ENCODE data around the gene BAG1.

BAG1 gene

GRCh38 chr9:33248606-33249005, 15.9 kb downstream of the BAG1 start:
- H2BK120ac ChIP-seq (ENCODE audit: low read depth, low read length) = no peak overlapping the region

DNA sequence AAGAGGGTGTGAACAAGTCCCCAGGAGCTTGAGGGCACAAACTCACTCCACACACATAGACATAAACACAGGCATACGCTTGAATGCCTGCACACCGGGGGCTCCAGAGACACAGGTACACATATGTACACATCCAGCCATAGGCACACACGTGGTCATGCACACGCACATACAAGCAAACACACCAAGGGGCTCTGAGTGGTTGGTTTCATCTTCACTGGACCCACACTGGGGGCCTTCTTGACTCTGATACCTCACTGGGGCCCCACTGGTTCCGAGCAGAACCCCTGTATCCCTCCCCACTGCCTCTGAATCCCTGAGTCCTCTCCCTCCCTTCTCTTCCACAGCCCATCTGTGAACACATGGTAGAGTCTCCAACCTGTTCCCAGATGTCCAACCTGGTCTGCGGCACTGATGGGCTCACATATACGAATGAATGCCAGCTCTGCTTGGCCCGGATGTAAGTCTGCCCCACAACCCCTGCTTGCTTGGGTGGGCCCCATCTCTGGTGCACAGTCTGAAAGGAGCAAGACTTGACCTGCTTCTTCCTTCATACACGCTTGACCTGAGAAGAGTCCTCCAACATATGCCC, 18.1 kb downstream of the BAG1 start:
- no peak overlapping the region for H3K23ac ChIP-seq (ENCODE audit: low read length)
- no peak overlapping the region for H2BK15ac ChIP-seq (replicated peaks; ENCODE audit: low read depth)
- no peak for DNase-seq
- H4K8ac ChIP-seq (ENCODE audit: low read depth, low read length) = no peak overlapping the region
- no peaks in the 10 kb centered on the region for H3K36me3 ChIP-seq (ENCODE audit: control insufficient read depth, insufficient read depth, low read length)
- no peak overlapping the region for H2BK5ac ChIP-seq (ENCODE audit: low read length)
- no peaks in the 10 kb centered on the region for H3K79me2 ChIP-seq (ENCODE audit: control insufficient read depth, insufficient read depth, low read length)
- no peak overlapping the region for H3K27ac ChIP-seq (ENCODE audit: low read depth, low read length)
- H3K4me2 ChIP-seq (ENCODE audit: low read length) = no peak overlapping the region
- no peaks in the 10 kb centered on the region for H3K27me3 ChIP-seq (ENCODE audit: insufficient read depth, low read length, poor library complexity)
- H3K18ac ChIP-seq (ENCODE audit: low read length) = no peak overlapping the region
- no peak overlapping the region for H3K4ac ChIP-seq (ENCODE audit: low read depth, low read length)
- H3K4me3 ChIP-seq (ENCODE audit: low read length) = no peak overlapping the region
- no peak overlapping the region for H4K5ac ChIP-seq (ENCODE audit: low read length)
- H3K79me1 ChIP-seq (ENCODE audit: low read length) = no peaks in the 10 kb centered on the region
- H3K56ac ChIP-seq (ENCODE audit: low read length) = no peak overlapping the region
- H3K9ac ChIP-seq (ENCODE audit: low read length) = no peak overlapping the region
- WGBS (ENCODE audit: extremely low coverage, insufficient coverage, low lambda C conversion rate) = no CpG with 5 or more reads among the region's 9 CpGs
- no peaks in the 10 kb centered on the region for H3K4me1 ChIP-seq (ENCODE audit: control insufficient read depth, low read depth, low read length)
- H2BK120ac ChIP-seq (ENCODE audit: low read depth, low read length) = no peak overlapping the region
- H2AK5ac ChIP-seq (ENCODE audit: low read length) = no peak overlapping the region

More at GRCh38 chr9:33248606-33249005, 15.9 kb downstream of the BAG1 start:
- H2BK5ac ChIP-seq (ENCODE audit: low read length) = no peak overlapping the region
- H3K27me3 ChIP-seq (ENCODE audit: insufficient read depth, low read length, poor library complexity) = no peaks in the 10 kb centered on the region
- H2AK5ac ChIP-seq (ENCODE audit: low read length) = no peak overlapping the region
- no peak overlapping the region for H4K5ac ChIP-seq (ENCODE audit: low read length)
- no peaks in the 10 kb centered on the region for H3K4me1 ChIP-seq (ENCODE audit: control insufficient read depth, low read depth, low read length)
- H4K8ac ChIP-seq (ENCODE audit: low read depth, low read length) = no peak overlapping the region
- no peak overlapping the region for H3K56ac ChIP-seq (ENCODE audit: low read length)
- no CpG with 5 or more reads among the region's 3 CpGs for WGBS (ENCODE audit: extremely low coverage, insufficient coverage, low lambda C conversion rate)
- H3K79me2 ChIP-seq (ENCODE audit: control insufficient read depth, insufficient read depth, low read length) = no peaks in the 10 kb centered on the region
- no peak overlapping the region for H3K23ac ChIP-seq (ENCODE audit: low read length)
- H3K36me3 ChIP-seq (ENCODE audit: control insufficient read depth, insufficient read depth, low read length) = peaks cover 2% of the 10 kb centered on the region
- H3K27ac ChIP-seq (ENCODE audit: low read depth, low read length) = no peak overlapping the region
- no peak overlapping the region for H3K4ac ChIP-seq (ENCODE audit: low read depth, low read length)
- no peak overlapping the region for H3K4me2 ChIP-seq (ENCODE audit: low read length)
- no peaks in the 10 kb centered on the region for H3K79me1 ChIP-seq (ENCODE audit: low read length)
- H3K9ac ChIP-seq (ENCODE audit: low read length) = no peak overlapping the region
- DNase-seq = no peak
- H2BK15ac ChIP-seq (replicated peaks; ENCODE audit: low read depth) = no peak overlapping the region
- no peak overlapping the region for H3K18ac ChIP-seq (ENCODE audit: low read length)
- no peak overlapping the region for H3K4me3 ChIP-seq (ENCODE audit: low read length)

DNA sequence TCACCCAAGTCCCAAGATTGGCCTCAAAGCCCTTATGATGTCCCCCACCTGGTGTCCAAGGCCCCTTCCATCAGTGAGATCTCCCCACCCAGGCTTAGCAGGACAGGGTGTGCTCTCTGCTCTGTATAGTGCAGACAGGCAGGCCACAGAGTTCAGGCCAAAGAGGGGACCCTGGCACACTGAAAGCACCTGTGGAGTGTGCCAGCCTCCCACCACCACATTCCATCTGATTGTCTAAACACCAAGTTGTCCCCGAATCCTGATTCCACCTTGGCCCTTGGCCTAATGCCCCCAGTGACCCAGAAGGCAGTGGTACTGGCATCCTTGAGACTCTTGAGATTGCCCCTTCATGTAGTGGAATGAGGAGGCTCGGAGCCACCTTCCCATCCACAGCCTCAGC, 19.2 kb downstream of the BAG1 start:
- Histone ChIP-seq H3K9ac (ENCODE audit: low read length) (no peak overlapping the region), H3K56ac (ENCODE audit: low read length) (no peak overlapping the region), H3K23ac (ENCODE audit: low read length) (no peak overlapping the region), H3K4me2 (ENCODE audit: low read length) (no peak overlapping the region), H2BK5ac (ENCODE audit: low read length) (no peak overlapping the region), H3K27me3 (ENCODE audit: insufficient read depth, low read length, poor library complexity) (no peaks in the 10 kb centered on the region), H2BK120ac (ENCODE audit: low read depth, low read length) (no peak overlapping the region), H3K4me3 (ENCODE audit: low read length) (no peak overlapping the region), H4K5ac (ENCODE audit: low read length) (no peak overlapping the region), H3K79me1 (ENCODE audit: low read length) (no peaks in the 10 kb centered on the region), H4K8ac (ENCODE audit: low read depth, low read length) (no peak overlapping the region), H3K79me2 (ENCODE audit: control insufficient read depth, insufficient read depth, low read length) (no peaks in the 10 kb centered on the region), H3K18ac (ENCODE audit: low read length) (no peak overlapping the region), H3K4me1 (ENCODE audit: control insufficient read depth, low read depth, low read length) (no peaks in the 10 kb centered on the region), H3K36me3 (ENCODE audit: control insufficient read depth, insufficient read depth, low read length) (no peaks in the 10 kb centered on the region), H3K27ac (ENCODE audit: low read depth, low read length) (no peak overlapping the region), H3K4ac (ENCODE audit: low read depth, low read length) (no peak overlapping the region), H2BK15ac (replicated peaks; ENCODE audit: low read depth) (no peak overlapping the region), H2AK5ac (ENCODE audit: low read length) (no peak overlapping the region)
- whole genome bisulfite sequencing (ENCODE audit: extremely low coverage, insufficient coverage, low lambda C conversion rate) = no CpG with 5 or more reads among the region's 2 CpGs
- no peak for DNase-seq

DNA sequence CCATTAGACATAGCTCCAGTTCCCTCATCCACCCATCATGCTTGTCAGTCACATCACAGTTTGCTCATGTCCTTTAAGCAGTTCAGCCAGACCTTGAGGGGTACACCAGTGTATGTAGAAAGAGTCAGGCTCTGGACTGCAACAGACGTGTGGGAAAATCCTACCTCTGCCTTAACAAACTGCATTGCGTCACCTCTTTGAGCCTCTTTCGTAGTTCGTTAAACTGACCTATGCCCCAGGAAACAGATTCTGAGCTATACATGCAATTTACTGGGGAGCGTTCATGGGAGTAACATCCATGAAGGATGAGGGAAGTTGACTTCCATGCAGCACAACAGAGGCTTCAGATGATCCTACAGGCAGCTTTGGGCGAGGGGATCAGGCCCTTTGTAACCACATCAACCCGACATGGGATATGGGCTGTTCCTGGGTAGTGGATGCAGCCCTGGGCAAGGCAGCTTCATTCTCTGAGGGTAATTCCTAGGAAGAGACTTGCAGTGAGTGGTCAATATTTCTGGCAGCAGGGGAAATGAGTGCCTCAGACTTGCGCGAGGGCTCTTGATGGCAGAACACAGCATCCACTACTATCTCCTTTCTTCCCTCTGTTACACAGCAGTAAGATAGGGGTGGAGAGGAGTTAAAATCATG, 20.2 kb downstream of the BAG1 start:
- Histone ChIP-seq H4K8ac (ENCODE audit: low read depth, low read length) (no peak overlapping the region), H2BK5ac (ENCODE audit: low read length) (no peak overlapping the region), H3K4me1 (ENCODE audit: control insufficient read depth, low read depth, low read length) (no peaks in the 10 kb centered on the region), H3K4me3 (ENCODE audit: low read length) (no peak overlapping the region), H3K27me3 (ENCODE audit: insufficient read depth, low read length, poor library complexity) (no peaks in the 10 kb centered on the region), H3K9ac (ENCODE audit: low read length) (no peak overlapping the region), H3K27ac (ENCODE audit: low read depth, low read length) (no peak overlapping the region), H3K4ac (ENCODE audit: low read depth, low read length) (no peak overlapping the region), H2AK5ac (ENCODE audit: low read length) (no peak overlapping the region), H3K79me1 (ENCODE audit: low read length) (no peaks in the 10 kb centered on the region), H3K23ac (ENCODE audit: low read length) (no peak overlapping the region), H4K5ac (ENCODE audit: low read length) (no peak overlapping the region), H3K56ac (ENCODE audit: low read length) (no peak overlapping the region), H3K4me2 (ENCODE audit: low read length) (no peak overlapping the region), H2BK120ac (ENCODE audit: low read depth, low read length) (no peak overlapping the region), H3K18ac (ENCODE audit: low read length) (no peak overlapping the region), H3K79me2 (ENCODE audit: control insufficient read depth, insufficient read depth, low read length) (no peaks in the 10 kb centered on the region), H2BK15ac (replicated peaks; ENCODE audit: low read depth) (no peak overlapping the region), H3K36me3 (ENCODE audit: control insufficient read depth, insufficient read depth, low read length) (no peaks in the 10 kb centered on the region)
- WGBS (ENCODE audit: extremely low coverage, insufficient coverage, low lambda C conversion rate) = no CpG with 5 or more reads among the region's 9 CpGs
- no peak for DNase-seq

DNA sequence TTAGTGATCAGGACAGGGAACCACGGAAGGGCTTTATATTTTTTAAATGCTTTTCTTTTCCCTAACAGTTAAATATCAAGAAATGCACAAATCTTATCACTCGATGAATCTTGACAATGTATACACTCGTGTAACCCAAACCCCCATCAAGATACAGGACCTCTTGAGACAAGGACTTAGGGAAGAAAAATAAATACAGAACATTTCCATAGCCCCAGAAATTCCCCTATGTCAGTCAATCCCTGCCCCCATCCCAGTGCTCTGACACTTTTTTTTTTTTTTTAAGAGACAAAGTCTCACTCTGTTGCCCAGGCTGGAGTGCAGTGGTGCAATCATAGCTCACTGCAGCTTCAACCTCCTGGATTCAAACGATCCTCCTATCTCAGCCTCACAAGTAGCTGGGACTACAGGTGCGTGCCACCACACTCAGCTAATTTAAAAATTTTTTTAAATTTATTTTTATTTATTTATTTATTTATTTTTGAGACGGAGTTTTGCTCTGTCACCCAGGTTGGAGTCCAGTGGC, 21.8 kb downstream of the BAG1 start:
- Histone ChIP-seq H2BK120ac (ENCODE audit: low read depth, low read length) (no peak overlapping the region), H3K27ac (ENCODE audit: low read depth, low read length) (no peak overlapping the region), H3K4ac (ENCODE audit: low read depth, low read length) (no peak overlapping the region), H3K79me2 (ENCODE audit: control insufficient read depth, insufficient read depth, low read length) (no peaks in the 10 kb centered on the region), H3K4me2 (ENCODE audit: low read length) (no peak overlapping the region), H3K36me3 (ENCODE audit: control insufficient read depth, insufficient read depth, low read length) (no peaks in the 10 kb centered on the region), H3K23ac (ENCODE audit: low read length) (no peak overlapping the region), H2AK5ac (ENCODE audit: low read length) (no peak overlapping the region), H3K27me3 (ENCODE audit: insufficient read depth, low read length, poor library complexity) (no peaks in the 10 kb centered on the region), H3K9ac (ENCODE audit: low read length) (no peak overlapping the region), H3K4me1 (ENCODE audit: control insufficient read depth, low read depth, low read length) (no peaks in the 10 kb centered on the region), H3K18ac (ENCODE audit: low read length) (no peak overlapping the region), H2BK5ac (ENCODE audit: low read length) (no peak overlapping the region), H3K4me3 (ENCODE audit: low read length) (no peak overlapping the region), H4K8ac (ENCODE audit: low read depth, low read length) (no peak overlapping the region), H2BK15ac (replicated peaks; ENCODE audit: low read depth) (no peak overlapping the region), H4K5ac (ENCODE audit: low read length) (no peak overlapping the region), H3K56ac (ENCODE audit: low read length) (no peak overlapping the region), H3K79me1 (ENCODE audit: low read length) (no peaks in the 10 kb centered on the region)
- DNase-seq = no peak
- WGBS (ENCODE audit: extremely low coverage, insufficient coverage, low lambda C conversion rate) = no CpG with 5 or more reads among the region's 6 CpGs
